ENCODE measurements around the gene EEF2K. TPM values are rescaled to one million over a fixed set of nuclear protein-coding genes. Genes with fewer than 3 reads are reported as not detected.

EEF2K gene
- total and polyA plus RNA-seq, 2 of the 13 experiments (the other 11 are each of a cell fraction or from before 2014, with no cell fraction given): 22.0 to 23.8 TPM

DNA sequence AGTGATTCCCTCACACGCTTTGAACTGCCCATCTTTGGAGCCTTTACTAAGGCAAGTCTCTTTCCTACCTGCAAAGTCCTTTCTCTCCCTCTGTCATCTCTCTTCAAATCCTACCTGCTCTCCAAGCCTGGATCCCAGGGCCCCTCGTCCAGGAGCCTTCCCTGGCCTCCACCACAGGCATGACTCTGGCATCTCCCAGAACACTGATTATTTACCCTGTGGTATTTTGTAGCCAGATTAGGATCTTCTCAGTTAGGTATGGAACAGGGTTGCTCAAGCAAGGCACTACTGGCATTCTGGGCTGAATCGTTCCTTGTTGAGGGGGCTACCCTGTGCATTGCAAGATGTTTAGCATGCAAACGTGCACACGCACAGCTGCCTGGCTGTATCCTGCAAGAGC, 59.3 kb downstream of the EEF2K start:
- TF ChIP-seq JARID2 (CRISPR knock-in tag; IDR thresholded peaks at IDR 0.05; ENCODE audit: insufficient replicate concordance) (no peak), KLF12 (CRISPR knock-in tag; IDR thresholded peaks at IDR 0.05; ENCODE audit: borderline replicate concordance) (no peak), ZMAT3 (CRISPR knock-in tag; conservative IDR thresholded peaks at IDR 0.05) (no peak), NFATC3 (CRISPR knock-in tag; IDR thresholded peaks at IDR 0.05) (no peak), BRD4 (CRISPR knock-in tag; IDR thresholded peaks at IDR 0.05) (no peak), DNMT3B (CRISPR knock-in tag; conservative IDR thresholded peaks at IDR 0.05) (no peak), NR2F6 (IDR thresholded peaks at IDR 0.05) (no peak), NR2F6 (CRISPR knock-in tag; IDR thresholded peaks at IDR 0.05) (no peak), JUNB (CRISPR knock-in tag; IDR thresholded peaks at IDR 0.05; ENCODE audit: borderline replicate concordance) (no peak)
- TF ChIP-seq, protein P1, sequence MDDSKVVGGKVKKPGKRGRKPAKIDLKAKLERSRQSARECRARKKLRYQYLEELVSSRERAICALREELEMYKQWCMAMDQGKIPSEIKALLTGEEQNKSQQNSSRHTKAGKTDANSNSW (CRISPR knock-in tag; IDR thresholded peaks at IDR 0.05; ENCODE audit: borderline replicate concordance): no peak
- TF ChIP-seq, protein P2, sequence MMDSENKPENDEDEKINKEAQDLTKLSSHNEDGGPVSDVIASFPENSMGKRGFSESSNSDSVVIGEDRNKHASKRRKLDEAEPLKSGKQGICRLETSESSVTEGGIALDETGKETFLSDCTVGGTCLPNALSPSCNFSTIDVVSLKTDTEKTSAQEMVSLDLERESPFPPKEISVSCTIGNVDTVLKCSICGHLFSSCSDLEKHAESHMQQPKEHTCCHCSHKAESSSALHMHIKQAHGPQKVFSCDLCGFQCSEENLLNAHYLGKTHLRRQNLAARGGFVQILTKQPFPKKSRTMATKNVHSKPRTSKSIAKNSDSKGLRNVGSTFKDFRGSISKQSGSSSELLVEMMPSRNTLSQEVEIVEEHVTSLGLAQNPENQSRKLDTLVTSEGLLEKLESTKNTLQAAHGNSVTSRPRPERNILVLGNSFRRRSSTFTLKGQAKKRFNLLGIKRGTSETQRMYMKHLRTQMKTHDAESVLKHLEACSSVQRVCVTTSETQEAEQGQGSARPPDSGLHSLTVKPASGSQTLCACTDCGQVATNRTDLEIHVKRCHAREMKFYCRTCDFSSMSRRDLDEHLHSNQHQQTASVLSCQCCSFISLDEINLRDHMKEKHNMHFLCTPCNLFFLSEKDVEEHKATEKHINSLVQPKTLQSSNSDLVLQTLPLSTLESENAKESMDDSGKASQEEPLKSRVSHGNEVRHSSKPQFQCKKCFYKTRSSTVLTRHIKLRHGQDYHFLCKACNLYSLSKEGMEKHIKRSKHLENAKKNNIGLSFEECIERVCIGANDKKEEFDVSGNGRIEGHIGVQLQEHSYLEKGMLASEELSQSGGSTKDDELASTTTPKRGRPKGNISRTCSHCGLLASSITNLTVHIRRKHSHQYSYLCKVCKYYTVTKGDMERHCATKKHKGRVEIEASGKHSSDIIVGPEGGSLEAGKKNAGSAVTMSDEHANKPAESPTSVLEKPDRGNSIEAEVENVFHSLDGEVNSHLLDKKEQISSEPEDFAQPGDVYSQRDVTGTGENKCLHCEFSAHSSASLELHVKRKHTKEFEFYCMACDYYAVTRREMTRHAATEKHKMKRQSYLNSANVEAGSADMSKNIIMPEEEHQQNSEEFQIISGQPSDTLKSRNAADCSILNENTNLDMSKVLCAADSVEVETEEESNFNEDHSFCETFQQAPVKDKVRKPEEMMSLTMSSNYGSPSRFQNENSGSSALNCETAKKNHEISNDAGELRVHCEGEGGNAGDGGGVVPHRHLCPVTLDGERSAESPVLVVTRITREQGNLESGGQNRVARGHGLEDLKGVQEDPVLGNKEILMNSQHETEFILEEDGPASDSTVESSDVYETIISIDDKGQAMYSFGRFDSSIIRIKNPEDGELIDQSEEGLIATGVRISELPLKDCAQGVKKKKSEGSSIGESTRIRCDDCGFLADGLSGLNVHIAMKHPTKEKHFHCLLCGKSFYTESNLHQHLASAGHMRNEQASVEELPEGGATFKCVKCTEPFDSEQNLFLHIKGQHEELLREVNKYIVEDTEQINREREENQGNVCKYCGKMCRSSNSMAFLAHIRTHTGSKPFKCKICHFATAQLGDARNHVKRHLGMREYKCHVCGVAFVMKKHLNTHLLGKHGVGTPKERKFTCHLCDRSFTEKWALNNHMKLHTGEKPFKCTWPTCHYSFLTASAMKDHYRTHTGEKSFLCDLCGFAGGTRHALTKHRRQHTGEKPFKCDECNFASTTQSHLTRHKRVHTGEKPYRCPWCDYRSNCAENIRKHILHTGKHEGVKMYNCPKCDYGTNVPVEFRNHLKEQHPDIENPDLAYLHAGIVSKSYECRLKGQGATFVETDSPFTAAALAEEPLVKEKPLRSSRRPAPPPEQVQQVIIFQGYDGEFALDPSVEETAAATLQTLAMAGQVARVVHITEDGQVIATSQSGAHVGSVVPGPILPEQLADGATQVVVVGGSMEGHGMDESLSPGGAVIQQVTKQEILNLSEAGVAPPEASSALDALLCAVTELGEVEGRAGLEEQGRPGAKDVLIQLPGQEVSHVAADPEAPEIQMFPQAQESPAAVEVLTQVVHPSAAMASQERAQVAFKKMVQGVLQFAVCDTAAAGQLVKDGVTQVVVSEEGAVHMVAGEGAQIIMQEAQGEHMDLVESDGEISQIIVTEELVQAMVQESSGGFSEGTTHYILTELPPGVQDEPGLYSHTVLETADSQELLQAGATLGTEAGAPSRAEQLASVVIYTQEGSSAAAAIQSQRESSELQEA (CRISPR knock-in tag; IDR thresholded peaks at IDR 0.05; ENCODE audit: not compliant biosample characterization): no peak
- BruUV-seq (replicated peaks): TSS peak; percentile 17
- no peak overlapping the region for H3K4me2 ChIP-seq (ENCODE audit: low read depth, low read length)
- FAIRE-seq (no peak), DNase-seq (ENCODE audit: low spot score) (no peak), ATAC-seq (no peak)
- H4K20me1 ChIP-seq (ENCODE audit: insufficient read depth, low read length): no peaks in the 10 kb centered on the region
- WGBS (ENCODE audit: low lambda C conversion rate): 90% methylated on average over 5 of the region's 5 CpGs
- no peak overlapping the region for H3K27ac ChIP-seq (ENCODE audit: extremely low read length, insufficient read depth, low read length)
- H3K9ac ChIP-seq (ENCODE audit: insufficient read depth, low read depth, low read length): no peak overlapping the region
- H3K9me3 ChIP-seq (ENCODE audit: low read length): no peaks in the 10 kb centered on the region
- ChIA-PET POLR2A (no interaction called here), CTCF (ENCODE audit: low intra/inter-chr PET ratio, low total read pairs) (no interaction called here)
- peaks cover 30 to 58% of the 10 kb centered on the region in 2 experiments for H3K36me3 ChIP-seq (replicated peaks in 1 of 2; ENCODE audit: control insufficient read depth in 1 of 2, insufficient read depth in 2 of 2, low read length in 2 of 2)
- H3K27me3 ChIP-seq (ENCODE audit: control insufficient read depth in 1 of 2, insufficient read depth in 2 of 2, low read length in 2 of 2): no peaks in the 10 kb centered on the region
- in situ Hi-C loops (cut with HindIII; ENCODE audit: extremely low pct_ligation_motif_present, low pct_unique_long_range_greater_than_20kb) (no loop called here), intact Hi-C loops (cut with micrococcal nuclease; ENCODE audit: unreplicated experiment) (no loop called here)
- no peak overlapping the region for H2AFZ ChIP-seq (ENCODE audit: low read length)
- no peaks in the 10 kb centered on the region for H3K79me2 ChIP-seq (ENCODE audit: insufficient read depth, low read length)
- no peak overlapping the region for H3K4me3 ChIP-seq (replicated peaks in 1 of 3; ENCODE audit: insufficient read depth in 1 of 3, low read depth in 2 of 3, low read length in 3 of 3)
- H3K4me1 ChIP-seq (ENCODE audit: insufficient read depth, low read length): no peaks in the 10 kb centered on the region

All from HepG2 (cell line).